ENCODE results near the gene MYO3A. TPM values are rescaled to one million over a fixed set of nuclear protein-coding genes. Genes with fewer than 3 reads are reported as not detected.

MYO3A gene
- total RNA-seq, 1 experiment from 2014 or later, result not detected

DNA sequence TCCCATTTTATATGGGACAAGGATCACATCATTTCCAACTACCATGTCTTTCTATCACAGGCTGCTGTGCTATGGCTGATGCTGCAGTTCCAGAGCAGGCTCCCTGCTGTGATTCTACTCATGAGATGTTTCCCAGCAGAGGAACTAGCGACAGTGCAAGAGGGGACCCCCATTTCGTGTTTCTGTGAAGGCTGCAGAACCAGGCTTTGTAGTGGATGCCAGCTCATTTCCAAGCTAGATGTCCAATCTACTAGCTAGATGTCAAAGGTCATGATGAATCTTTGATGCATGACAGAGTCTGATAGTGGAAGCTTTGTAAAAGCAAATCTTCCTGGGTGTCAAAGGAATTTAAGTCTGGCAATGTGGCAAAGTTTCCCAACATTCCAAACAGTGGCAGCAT is 21.2 kb upstream of the MYO3A start:
- DNase-seq, result no peak
- Histone ChIP-seq H3K4me3 (no peak overlapping the region), H2AFZ (no peak overlapping the region), H3K9me2 (ENCODE audit: insufficient read depth) (no peaks in the 10 kb centered on the region), H3K27me3 (ENCODE audit: insufficient read depth, low read depth) (no peaks in the 10 kb centered on the region), H3K4me1 (replicated peaks; ENCODE audit: insufficient read depth) (no peaks in the 10 kb centered on the region), H4K20me1 (ENCODE audit: insufficient read depth) (no peaks in the 10 kb centered on the region), H3K27ac (no peak overlapping the region), H3K79me2 (ENCODE audit: low read depth) (no peaks in the 10 kb centered on the region), H3K4me2 (no peak overlapping the region), H3F3A (ENCODE audit: insufficient read depth, low read depth) (no peaks in the 10 kb centered on the region), H3K36me3 (ENCODE audit: low read depth) (no peaks in the 10 kb centered on the region), H3K9me3 (ENCODE audit: insufficient read depth, low read depth) (no peaks in the 10 kb centered on the region)
- CTCF ChIA-PET, result no interaction called here
- POLR2A ChIA-PET (ENCODE audit: unreplicated experiment), result no interaction called here
- BruUV-seq (replicated peaks), result no TSS peak
- TF ChIP-seq, protein P1, sequence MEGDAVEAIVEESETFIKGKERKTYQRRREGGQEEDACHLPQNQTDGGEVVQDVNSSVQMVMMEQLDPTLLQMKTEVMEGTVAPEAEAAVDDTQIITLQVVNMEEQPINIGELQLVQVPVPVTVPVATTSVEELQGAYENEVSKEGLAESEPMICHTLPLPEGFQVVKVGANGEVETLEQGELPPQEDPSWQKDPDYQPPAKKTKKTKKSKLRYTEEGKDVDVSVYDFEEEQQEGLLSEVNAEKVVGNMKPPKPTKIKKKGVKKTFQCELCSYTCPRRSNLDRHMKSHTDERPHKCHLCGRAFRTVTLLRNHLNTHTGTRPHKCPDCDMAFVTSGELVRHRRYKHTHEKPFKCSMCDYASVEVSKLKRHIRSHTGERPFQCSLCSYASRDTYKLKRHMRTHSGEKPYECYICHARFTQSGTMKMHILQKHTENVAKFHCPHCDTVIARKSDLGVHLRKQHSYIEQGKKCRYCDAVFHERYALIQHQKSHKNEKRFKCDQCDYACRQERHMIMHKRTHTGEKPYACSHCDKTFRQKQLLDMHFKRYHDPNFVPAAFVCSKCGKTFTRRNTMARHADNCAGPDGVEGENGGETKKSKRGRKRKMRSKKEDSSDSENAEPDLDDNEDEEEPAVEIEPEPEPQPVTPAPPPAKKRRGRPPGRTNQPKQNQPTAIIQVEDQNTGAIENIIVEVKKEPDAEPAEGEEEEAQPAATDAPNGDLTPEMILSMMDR (conservative IDR thresholded peaks at IDR 0.05), result no peak
- no peak for TF ChIP-seq EZH2 (IDR thresholded peaks at IDR 0.05; ENCODE audit: low read depth)
- intact Hi-C loops (cut with micrococcal nuclease; ENCODE audit: unreplicated experiment), result no loop called here

DNA sequence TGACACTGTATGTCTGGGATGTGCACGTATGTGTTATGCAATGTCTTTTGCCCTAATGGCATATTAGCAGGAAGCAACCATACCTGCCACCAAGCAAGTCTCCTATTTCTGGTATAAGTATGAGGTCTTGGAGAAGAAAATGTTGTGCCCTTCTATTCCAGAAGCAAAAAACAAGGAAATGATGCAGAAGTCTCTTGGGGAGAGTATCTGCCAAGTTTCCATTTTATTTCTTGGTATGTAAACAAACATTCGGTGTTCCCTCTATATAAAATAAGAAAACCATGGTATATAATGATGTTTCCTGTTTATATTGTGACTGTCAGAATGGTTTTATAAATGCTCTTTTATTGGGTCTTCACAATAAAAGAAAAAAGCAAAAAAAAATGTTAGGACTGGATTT is 19.3 kb upstream of the MYO3A start:
- Histone ChIP-seq H3K27me3 (ENCODE audit: insufficient read depth, low read depth) (no peaks in the 10 kb centered on the region), H2AFZ (no peak overlapping the region), H3K4me2 (no peak overlapping the region), H3K36me3 (ENCODE audit: low read depth) (no peaks in the 10 kb centered on the region), H3K4me1 (replicated peaks; ENCODE audit: insufficient read depth) (no peaks in the 10 kb centered on the region), H3K4me3 (no peak overlapping the region), H3K9me2 (ENCODE audit: insufficient read depth) (no peaks in the 10 kb centered on the region), H3K79me2 (ENCODE audit: low read depth) (no peaks in the 10 kb centered on the region), H3K27ac (no peak overlapping the region), H3F3A (ENCODE audit: insufficient read depth, low read depth) (no peaks in the 10 kb centered on the region), H3K9me3 (ENCODE audit: insufficient read depth, low read depth) (no peaks in the 10 kb centered on the region), H4K20me1 (ENCODE audit: insufficient read depth) (no peaks in the 10 kb centered on the region)
- no peak for TF ChIP-seq EZH2 (IDR thresholded peaks at IDR 0.05; ENCODE audit: low read depth)
- TF ChIP-seq, protein P1 (conservative IDR thresholded peaks at IDR 0.05), result no peak
- CTCF ChIA-PET, result no interaction called here
- intact Hi-C loops (cut with micrococcal nuclease; ENCODE audit: unreplicated experiment), result no loop called here
- BruUV-seq (replicated peaks), result no TSS peak
- no peak for DNase-seq
- POLR2A ChIA-PET (ENCODE audit: unreplicated experiment), result no interaction called here

DNA sequence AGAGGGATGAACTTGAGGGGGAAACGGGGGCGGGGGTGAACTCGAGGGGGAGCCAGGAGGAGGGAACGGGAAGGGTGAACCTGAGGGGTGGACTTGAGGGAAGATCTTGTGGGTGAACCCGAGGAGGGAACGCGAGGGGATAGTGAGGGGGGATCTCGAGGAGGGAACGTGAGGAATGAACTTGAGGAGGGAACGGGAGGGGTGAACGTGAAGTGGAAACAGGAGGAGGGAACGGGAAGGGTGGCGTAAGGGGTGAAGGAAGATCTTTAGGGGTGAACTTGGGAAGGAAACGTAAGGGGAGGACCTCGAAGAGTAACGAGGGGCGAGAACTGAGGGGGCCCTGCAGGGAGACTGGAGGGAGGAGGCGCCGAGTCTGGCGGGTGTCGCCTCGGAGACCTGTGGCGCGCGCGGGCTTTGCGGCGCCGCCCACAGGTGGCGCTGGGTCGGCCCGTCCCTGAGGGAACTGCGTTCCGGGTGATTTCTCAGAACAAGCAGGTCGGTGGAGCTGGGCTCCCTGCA is 651 bp downstream of the MYO3A start:
- ChIA-PET CTCF (no interaction called here), POLR2A (ENCODE audit: unreplicated experiment) (no interaction called here)
- Histone ChIP-seq H3F3A (ENCODE audit: insufficient read depth, low read depth) (no peaks in the 10 kb centered on the region), H3K36me3 (ENCODE audit: low read depth) (no peaks in the 10 kb centered on the region), H3K27ac (no peak overlapping the region), H3K9me3 (ENCODE audit: insufficient read depth, low read depth) (no peaks in the 10 kb centered on the region), H3K27me3 (ENCODE audit: insufficient read depth, low read depth) (peaks cover 14% of the 10 kb centered on the region; the same call in 1 of the 2 replicates), H3K4me1 (replicated peaks; ENCODE audit: insufficient read depth) (no peaks in the 10 kb centered on the region), H3K79me2 (ENCODE audit: low read depth) (no peaks in the 10 kb centered on the region), H3K4me2 (no peak overlapping the region), H2AFZ (no peak overlapping the region), H3K9me2 (ENCODE audit: insufficient read depth) (no peaks in the 10 kb centered on the region), H3K4me3 (no peak overlapping the region), H4K20me1 (ENCODE audit: insufficient read depth) (no peaks in the 10 kb centered on the region)
- intact Hi-C loops (cut with micrococcal nuclease; ENCODE audit: unreplicated experiment), result loop anchor here (10.0 kb wide), 1 partner anchor 60 kb away; no protein-coding TSS in a partner anchor
- no peak for TF ChIP-seq EZH2 (IDR thresholded peaks at IDR 0.05; ENCODE audit: low read depth)
- TF ChIP-seq, protein P1 (conservative IDR thresholded peaks at IDR 0.05), result no peak
- BruUV-seq (replicated peaks), result no TSS peak
- DNase-seq, result no peak

Measured in PC-9 (cell line).